Hippocampal formation (tissue), 2 donors: ENCODE results near the gene SYNE1.
"Not testable (repeated sequence)": the region's sequence is repeated elsewhere in the genome, so short reads cannot be mapped to it uniquely, and the experiment has no call there.

Source experiments
- DNase-seq, 2 donors: peaks; one replicate each; lab custom pipeline; 2025; lab: John Stamatoyannopoulos, UW

SYNE1 gene

GRCh38 chr6:152630832-152631231, 6.3 kb downstream of the SYNE1 start:
- DNase-seq: peak in 1 of 2 donors; percentile 18

- no peak for DNase-seq
Measured at GRCh38 chr6:152625213-152625612, 11.9 kb downstream of the SYNE1 start.

- not testable (repeated sequence) for DNase-seq
Measured at GRCh38 chr6:152614776-152615175, 22.4 kb downstream of the SYNE1 start.

- no peak for DNase-seq
Measured at GRCh38 chr6:152609125-152609670, 28.0 kb downstream of the SYNE1 start.

- no peak for DNase-seq
Measured at GRCh38 chr6:152605941-152606340, 31.2 kb downstream of the SYNE1 start.

GRCh38 chr6:152605342-152605741, 31.8 kb downstream of the SYNE1 start:
- DNase-seq: no peak

GRCh38 chr6:152603911-152604310, 33.3 kb downstream of the SYNE1 start:
- DNase-seq: no peak

GRCh38 chr6:152600022-152600421, 37.1 kb downstream of the SYNE1 start:
- DNase-seq: no peak

- no peak for DNase-seq
Measured at GRCh38 chr6:152598901-152599537, 38.1 kb downstream of the SYNE1 start.

- DNase-seq: no peak
Measured at GRCh38 chr6:152598421-152598820, 38.7 kb downstream of the SYNE1 start.

- no peak for DNase-seq
Measured at GRCh38 chr6:152596726-152597125, 40.4 kb downstream of the SYNE1 start.

- DNase-seq: no peak
Measured at GRCh38 chr6:152595499-152595898, 41.7 kb downstream of the SYNE1 start.

GRCh38 chr6:152594701-152595100, 42.5 kb downstream of the SYNE1 start:
- DNase-seq: no peak

GRCh38 chr6:152588456-152588855, 48.7 kb downstream of the SYNE1 start:
- no peak for DNase-seq

- no peak for DNase-seq
Measured at GRCh38 chr6:152587473-152587872, 49.7 kb downstream of the SYNE1 start.

- DNase-seq: no peak
Measured at GRCh38 chr6:152585236-152585635, 51.9 kb downstream of the SYNE1 start.

GRCh38 chr6:152583888-152584287, 53.3 kb downstream of the SYNE1 start:
- no peak for DNase-seq

- DNase-seq: no peak
Measured at GRCh38 chr6:152576525-152576924, 60.6 kb downstream of the SYNE1 start.

- no peak for DNase-seq
Measured at GRCh38 chr6:152575621-152576150, 61.5 kb downstream of the SYNE1 start.

GRCh38 chr6:152575161-152575560, 62.0 kb downstream of the SYNE1 start:
- no peak for DNase-seq

GRCh38 chr6:152573762-152574161, 63.4 kb downstream of the SYNE1 start:
- DNase-seq: no peak

GRCh38 chr6:152572338-152573088, 64.6 kb downstream of the SYNE1 start:
- DNase-seq: no peak

- DNase-seq: no peak
Measured at GRCh38 chr6:152571943-152572337, 65.2 kb downstream of the SYNE1 start.
